ENCODE measurements around the gene ABCA1. TPM values are rescaled to one million over a fixed set of nuclear protein-coding genes. Genes with fewer than 3 reads are reported as not detected.
"Not testable (repeated sequence)": the region's sequence is repeated elsewhere in the genome, so short reads cannot be mapped to it uniquely, and the experiment has no call there.

Gene ABCA1
- total RNA-seq, 1 donor from 2014 or later, result 65.8 TPM

- ATAC-seq (no peak), DNase-seq (ENCODE audit: low spot score) (no peak)
- intact Hi-C loops (cut with DNase I), result no loop called here
These were observed 51.4 kb downstream of the ABCA1 start for GRCh38 chr9:104876587-104876986.

DNA sequence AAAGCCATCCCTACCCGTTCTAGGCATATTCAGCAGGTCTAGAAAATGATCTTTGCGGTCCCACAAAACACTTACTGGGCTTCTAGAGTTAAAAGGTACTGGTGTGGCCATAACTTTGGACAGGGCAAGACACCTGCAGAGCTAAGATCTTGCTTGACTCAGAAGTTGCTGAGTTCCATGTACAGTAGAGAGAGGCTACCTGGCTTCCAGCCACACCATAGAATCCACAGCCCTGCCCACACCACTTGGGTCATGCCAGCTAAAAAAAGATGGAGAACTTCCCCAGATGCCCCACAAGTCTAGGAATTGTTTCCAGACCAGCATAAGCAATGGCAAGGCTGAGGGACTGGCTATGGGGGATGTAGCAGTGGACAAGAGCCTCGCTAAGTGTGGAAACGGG lies 52.1 kb downstream of the ABCA1 start:
- DNase-seq (ENCODE audit: low spot score) (no peak), ATAC-seq (no peak)
- intact Hi-C loops (cut with DNase I), result no loop called here

DNA sequence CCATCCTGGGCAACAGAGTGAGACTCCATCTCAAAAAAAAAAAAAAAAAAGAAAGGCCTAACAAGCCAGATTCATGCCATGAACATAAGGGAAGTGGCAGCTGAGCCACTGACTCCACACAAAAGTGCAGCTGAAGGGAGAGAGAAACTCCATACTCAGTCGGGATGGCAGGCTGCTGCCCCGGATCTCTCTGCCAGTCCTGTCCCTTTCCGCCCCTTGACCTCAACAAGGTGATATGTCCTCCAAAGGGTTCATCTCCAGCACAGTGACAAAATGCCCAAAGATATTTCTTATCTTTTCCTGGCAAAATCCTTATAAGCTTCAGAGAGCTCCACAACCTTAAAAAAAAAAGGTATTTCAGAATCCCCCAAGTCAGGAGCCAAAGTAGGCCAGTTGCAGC lies 52.6 kb downstream of the ABCA1 start:
- ATAC-seq (no peak), DNase-seq (ENCODE audit: low spot score) (no peak)
- intact Hi-C loops (cut with DNase I), result no loop called here

- intact Hi-C loops (cut with DNase I), result no loop called here
- ATAC-seq (no peak), DNase-seq (ENCODE audit: low spot score) (no peak)
These were observed 54.5 kb downstream of the ABCA1 start for GRCh38 chr9:104873489-104873850.

GRCh38 chr9:104872656-104873488 lies 55.1 kb downstream of the ABCA1 start:
- intact Hi-C loops (cut with DNase I), result no loop called here
- peak; percentile 4 for ATAC-seq
- no peak for DNase-seq (ENCODE audit: low spot score)

DNA sequence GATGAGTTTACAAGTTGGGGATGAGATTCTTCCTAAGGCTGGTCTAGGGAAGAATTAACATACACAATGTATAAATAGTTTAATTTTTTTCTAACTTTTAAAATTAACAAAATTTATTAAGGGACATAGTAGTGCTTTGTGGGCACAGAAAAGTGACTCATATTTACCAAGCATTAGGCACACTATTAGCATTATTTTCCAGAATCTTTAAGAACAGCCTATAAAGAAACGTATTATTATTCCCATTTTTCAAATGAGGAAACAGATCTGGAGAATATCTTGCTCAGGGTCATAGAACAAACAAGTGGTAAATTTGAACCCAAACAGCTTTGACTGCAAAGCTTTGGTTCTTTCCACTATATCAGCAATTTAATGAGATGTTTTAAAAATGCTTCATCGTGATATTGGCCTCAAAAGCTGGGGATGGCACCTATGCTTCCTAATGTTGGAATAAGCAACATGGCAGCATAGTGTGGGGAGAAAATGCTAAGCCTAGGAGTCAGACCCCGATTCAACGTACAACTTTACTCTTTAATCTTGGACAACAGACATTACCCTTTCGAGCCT lies 55.9 kb downstream of the ABCA1 start:
- ATAC-seq (no peak), DNase-seq (ENCODE audit: low spot score) (no peak)
- intact Hi-C loops (cut with DNase I), result no loop called here

DNA sequence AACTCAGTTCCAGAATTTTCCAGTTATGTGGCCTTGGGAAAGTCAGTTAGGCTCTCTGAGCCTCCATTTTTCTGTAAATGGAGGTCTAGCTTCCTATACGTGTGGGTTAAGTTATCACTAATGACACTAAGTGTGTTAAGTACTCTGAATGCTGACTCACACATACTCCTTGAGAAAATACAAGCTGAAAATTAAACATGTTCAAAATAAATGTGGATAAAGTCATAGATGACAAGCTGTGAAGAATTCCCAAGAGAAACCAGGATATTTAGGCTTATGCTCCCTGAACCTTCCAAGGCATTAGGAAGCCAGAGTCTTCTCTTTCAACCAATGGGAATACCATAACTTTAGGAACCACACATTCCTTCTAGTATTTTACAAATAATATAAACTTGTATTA lies 58.1 kb downstream of the ABCA1 start:
- DNase-seq (ENCODE audit: low spot score) (no peak), ATAC-seq (no peak)
- intact Hi-C loops (cut with DNase I), result loop anchor here (10.0 kb wide), 1 partner anchor 545 kb away; no protein-coding TSS in a partner anchor

GRCh38 chr9:104868687-104869404 lies 59.1 kb downstream of the ABCA1 start:
- peak; percentile 79 for DNase-seq (ENCODE audit: low spot score)
- intact Hi-C loops (cut with DNase I), result loop anchor here (10.0 kb wide), 1 partner anchor 546 kb away; no protein-coding TSS in a partner anchor
- ATAC-seq, result peak; percentile 90

- DNase-seq (ENCODE audit: low spot score) (no peak), ATAC-seq (peak; percentile 45)
- intact Hi-C loops (cut with DNase I), result loop anchor here (10.0 kb wide), 1 partner anchor 547 kb away; no protein-coding TSS in a partner anchor
These were observed 59.7 kb downstream of the ABCA1 start for GRCh38 chr9:104868303-104868686.

GRCh38 chr9:104866191-104866590 lies 61.8 kb downstream of the ABCA1 start:
- ATAC-seq (no peak), DNase-seq (ENCODE audit: low spot score) (no peak)
- intact Hi-C loops (cut with DNase I), result loop anchor here (10.0 kb wide), 1 partner anchor 549 kb away; no protein-coding TSS in a partner anchor

- intact Hi-C loops (cut with DNase I), result loop anchor here (5.0 to 10.0 kb wide), 2 partner anchors 58 to 550 kb away; no protein-coding TSS in a partner anchor
- ATAC-seq (peak; percentile 76), DNase-seq (ENCODE audit: low spot score) (no peak)
These were observed 63.3 kb downstream of the ABCA1 start for GRCh38 chr9:104864675-104865104.

- intact Hi-C loops (cut with DNase I), result loop anchor here (5.0 to 10.0 kb wide), 2 partner anchors 59 to 551 kb away; no protein-coding TSS in a partner anchor
- DNase-seq (ENCODE audit: low spot score) (no peak), ATAC-seq (peak; percentile 58)
These were observed 64.6 kb downstream of the ABCA1 start for GRCh38 chr9:104863180-104863883.

DNA sequence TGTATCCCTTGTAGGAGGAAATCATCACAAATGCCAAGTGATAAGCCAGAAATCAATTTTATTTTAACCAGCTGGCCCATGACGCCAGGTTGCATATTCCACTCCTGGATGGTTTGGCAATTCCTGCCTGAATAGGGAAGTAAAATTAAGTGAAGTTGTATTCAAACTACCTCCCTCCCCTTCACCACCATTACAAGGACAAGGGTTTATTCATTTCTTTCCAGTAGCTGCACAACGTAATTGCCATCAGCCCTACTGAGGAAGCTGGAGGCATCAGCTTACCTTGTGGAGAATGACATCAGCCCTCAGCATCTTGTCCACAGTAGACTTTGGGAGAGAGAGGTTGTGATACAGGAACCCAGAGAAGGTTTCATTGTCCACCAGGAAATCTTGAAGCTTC lies 66.6 kb downstream of the ABCA1 start:
- DNase-seq (ENCODE audit: low spot score) (no peak), ATAC-seq (no peak)
- intact Hi-C loops (cut with DNase I), result loop anchor here (5.0 to 10.0 kb wide), 2 partner anchors 61 to 553 kb away; no protein-coding TSS in a partner anchor

GRCh38 chr9:104860263-104860662 lies 67.7 kb downstream of the ABCA1 start:
- intact Hi-C loops (cut with DNase I), result loop anchor here (5.0 to 10.0 kb wide), 2 partner anchors 62 to 555 kb away; no protein-coding TSS in a partner anchor
- DNase-seq (ENCODE audit: low spot score) (no peak), ATAC-seq (peak; percentile 40)

DNA sequence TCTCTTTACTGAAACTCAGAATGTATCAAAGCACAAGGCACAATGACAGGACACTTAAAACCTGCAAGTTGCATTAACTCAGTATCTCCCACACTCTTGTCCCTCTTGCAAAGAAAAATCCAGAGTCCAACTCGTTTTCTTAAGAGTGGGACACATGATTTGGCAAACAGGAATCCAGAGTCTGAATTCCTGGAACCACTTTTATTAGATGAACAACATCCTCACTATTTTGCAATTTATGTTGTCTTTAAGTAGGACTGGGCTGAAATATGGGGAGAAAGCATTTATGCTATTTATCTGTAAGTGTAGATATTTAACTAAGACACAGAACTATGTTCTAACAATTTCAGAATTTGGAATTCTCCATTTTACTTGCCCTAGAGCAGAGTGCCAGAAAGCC lies 69.1 kb downstream of the ABCA1 start:
- no peak for DNase-seq (ENCODE audit: low spot score)
- intact Hi-C loops (cut with DNase I), result no loop called here
- no peak for ATAC-seq

DNA sequence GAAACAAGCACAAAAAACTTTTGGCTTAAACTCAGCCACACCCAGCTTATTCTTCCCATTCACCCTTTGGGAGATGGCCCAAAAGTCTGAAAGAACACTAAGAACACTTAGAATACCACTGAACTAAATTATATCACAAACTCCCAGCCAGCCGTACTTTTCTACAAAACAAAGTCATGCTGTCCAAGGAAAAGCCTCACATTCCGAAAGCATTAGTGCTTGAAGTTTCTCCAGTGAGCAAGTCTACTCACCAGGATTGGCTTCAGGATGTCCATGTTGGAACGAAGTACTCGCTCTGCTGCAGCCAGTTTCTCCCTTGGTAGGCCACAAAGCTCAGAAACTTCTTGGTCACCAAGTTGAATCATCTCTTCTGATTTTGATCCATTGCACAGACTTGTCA lies 69.7 kb downstream of the ABCA1 start:
- ATAC-seq (peak; percentile 59), DNase-seq (ENCODE audit: low spot score) (no peak)
- intact Hi-C loops (cut with DNase I), result no loop called here

DNA sequence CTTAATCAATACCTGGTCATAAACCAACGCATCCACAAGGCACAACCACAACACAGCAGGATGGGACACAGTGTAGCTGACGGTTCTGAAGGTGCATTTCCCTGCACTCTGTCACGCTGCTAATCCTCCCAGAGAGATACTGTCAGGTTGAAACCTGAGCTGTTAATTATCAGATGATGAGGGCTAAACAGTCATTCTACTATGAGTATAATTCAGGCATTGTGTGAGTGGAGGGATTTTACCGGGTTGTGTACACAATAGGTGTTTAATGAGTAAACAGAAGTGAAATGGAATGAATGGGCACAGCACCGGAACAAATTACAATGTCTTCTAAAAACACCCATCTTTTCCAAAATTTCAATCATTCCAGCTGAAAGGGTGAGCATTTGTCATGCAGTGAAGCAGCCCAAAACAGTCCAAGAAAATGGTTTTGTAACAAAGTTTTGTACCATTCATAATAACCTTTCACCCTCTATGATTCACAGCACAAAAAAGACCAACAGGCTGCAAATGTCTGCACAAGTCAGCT lies 71.5 kb downstream of the ABCA1 start:
- DNase-seq (ENCODE audit: low spot score) (no peak), ATAC-seq (no peak)
- intact Hi-C loops (cut with DNase I), result no loop called here

DNA sequence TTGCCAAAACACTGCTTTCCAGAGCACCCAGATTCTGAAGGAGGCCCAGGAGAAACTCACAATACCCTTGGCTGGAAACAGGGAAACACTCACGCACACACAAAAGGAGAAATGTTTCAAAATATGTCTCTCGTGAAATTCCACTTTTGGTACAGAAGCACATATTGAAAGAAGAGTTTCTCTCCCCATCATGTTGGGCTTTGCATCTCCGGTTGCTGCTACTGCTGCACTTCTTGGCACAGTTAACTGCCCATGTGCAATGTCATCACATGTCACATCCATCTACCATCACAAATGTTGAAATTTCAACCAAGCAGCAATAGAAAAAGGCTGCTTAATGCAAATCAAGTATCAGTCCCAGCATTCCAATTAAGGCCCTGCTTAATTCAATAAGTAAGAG lies 72.1 kb downstream of the ABCA1 start:
- DNase-seq (ENCODE audit: low spot score) (no peak), ATAC-seq (no peak)
- intact Hi-C loops (cut with DNase I), result no loop called here

GRCh38 chr9:104855258-104855657 lies 72.7 kb downstream of the ABCA1 start:
- DNase-seq (ENCODE audit: low spot score); intact Hi-C loops (cut with DNase I); ATAC-seq: not testable (repeated sequence)

Data from sciatic nerve (tissue), 2 donors.